Neural cell (in vitro differentiated cells): ENCODE data around the gene EXOC6B. TPM values are rescaled to one million over a fixed set of nuclear protein-coding genes. Genes with fewer than 3 reads are reported as not detected.

ENCODE experiments used
- H2AFZ ChIP-seq: fragments of 200-600, 300-800 bp; sonication (generic), shearing (Covaris generic); 2 replicates; pipeline ENCODE4 v1.6.0; 2014; ENCODE audit warnings: low read depth, mild to moderate bottlenecking, antibody characterized with exemption, low read length, moderate library complexity
- H3F3A ChIP-seq: fragments of 200-600 bp; shearing (Covaris generic); 2 replicates; pipeline ENCODE4 v1.6.1; 2016; ENCODE audit warnings: mild to moderate bottlenecking, moderate library complexity, mixed read lengths, antibody characterized with exemption, low read length; ENCODE audit not compliant: insufficient read depth, poor library complexity, severe bottlenecking
- H3K27ac ChIP-seq: fragments of 200-600, 300-800 bp; sonication (generic), shearing (Covaris generic); 2 replicates; pipeline ENCODE4 v1.5.1; 2014; ENCODE audit warnings: mild to moderate bottlenecking, low read length, moderate library complexity
- H3K27me3 ChIP-seq: fragments of 300-800, 200-600 bp; sonication (generic), shearing (Covaris generic); 2 replicates; pipeline ENCODE4 v1.6.0; 2014; ENCODE audit warnings: mild to moderate bottlenecking, low read depth, low read length, moderate library complexity; ENCODE audit not compliant: insufficient read depth
- H3K36me3 ChIP-seq: fragments of 300-800, 200-600 bp; sonication (generic), shearing (Covaris generic); 2 replicates; pipeline ENCODE4 v1.5.1; 2014; ENCODE audit warnings: mild to moderate bottlenecking, antibody characterized with exemption, low read length, moderate library complexity; ENCODE audit not compliant: insufficient read depth
- H3K4me2 ChIP-seq: fragments of 300-800, 200-600 bp; sonication (generic), shearing (Covaris generic); 2 replicates; pipeline ENCODE4 v1.6.0; 2014; ENCODE audit warnings: mild to moderate bottlenecking, low read length
- H3K4me3 ChIP-seq: fragments of 300-800, 200-600 bp; sonication (generic), shearing (Covaris generic); 2 replicates; pipeline ENCODE4 v1.5.1; 2014; ENCODE audit warnings: mild to moderate bottlenecking, low read length, moderate library complexity
- H3K79me2 ChIP-seq: fragments of 200-600 bp; shearing (Covaris generic); replicated peaks from 2 replicates; pipeline ENCODE4 v1.6.0; 2014; ENCODE audit warnings: mild to moderate bottlenecking, low read length, moderate library complexity; ENCODE audit not compliant: insufficient read depth
- H3K9ac ChIP-seq: fragments of 300-800, 200-600 bp; sonication (generic), shearing (Covaris generic); 2 replicates; pipeline ENCODE4 v1.6.1; 2016; ENCODE audit warnings: mild to moderate bottlenecking, low read length, mixed read lengths
- H3K9me2 ChIP-seq: fragments of 200-600 bp; shearing (Covaris generic); 2 replicates; pipeline ENCODE4 v1.6.1; 2016; ENCODE audit warnings: mild to moderate bottlenecking, low read length, mixed read lengths; ENCODE audit not compliant: insufficient read depth
- H3K9me3 ChIP-seq: fragments of 200-600, 300-800 bp; sonication (generic), shearing (Covaris generic); 2 replicates; pipeline ENCODE4 v1.6.1; 2016; ENCODE audit warnings: mild to moderate bottlenecking, mixed run types, low read length, moderate library complexity, mixed read lengths
- H4K20me1 ChIP-seq: fragments of 200-600 bp; shearing (Covaris generic); 2 replicates; pipeline ENCODE4 v1.6.1; 2016; ENCODE audit warnings: mild to moderate bottlenecking, mixed run types; ENCODE audit not compliant: insufficient read depth
- EP300 ChIP-seq: fragments of 450-650 bp; conservative IDR thresholded peaks from 2 replicates; pipeline ENCODE4 v1.6.1; 2014; ENCODE audit warnings: antibody characterized with exemption, mild to moderate bottlenecking, moderate library complexity; ENCODE audit not compliant: poor library complexity, severe bottlenecking
- EZH2 ChIP-seq: fragments of 200-600, 300-800 bp; shearing (Covaris generic), sonication (generic); IDR thresholded peaks from 2 replicates; pipeline ENCODE4 v1.6.1; 2014; ENCODE audit warnings: antibody characterized with exemption, low read length, borderline replicate concordance, mild to moderate bottlenecking; ENCODE audit not compliant: insufficient read depth, poor library complexity, severe bottlenecking
- MXI1 ChIP-seq: fragments of 450-650 bp; conservative IDR thresholded peaks from 2 replicates; pipeline ENCODE4 v1.6.1; 2014; ENCODE audit warnings: antibody characterized with exemption, mild to moderate bottlenecking; ENCODE audit not compliant: poor library complexity, severe bottlenecking
- POLR2AphosphoS5 ChIP-seq: IDR thresholded peaks from 2 replicates; pipeline ENCODE4 v1.6.1; 2012
- RAD21 ChIP-seq: fragments of 450-650 bp; conservative IDR thresholded peaks from 2 replicates; pipeline ENCODE4 v1.6.1; 2014; ENCODE audit warnings: antibody characterized with exemption, mild to moderate bottlenecking, moderate library complexity
- SMC3 ChIP-seq: fragments of 450-650 bp; conservative IDR thresholded peaks from 2 replicates; pipeline ENCODE4 v1.6.1; 2014; ENCODE audit warnings: antibody characterized with exemption, mild to moderate bottlenecking, moderate library complexity; ENCODE audit not compliant: poor library complexity
- TAF1 ChIP-seq: IDR thresholded peaks from 2 replicates; pipeline ENCODE4 v1.6.1; 2012; ENCODE audit warnings: low read depth
- polyA plus RNA-seq: library from polyadenylated mRNA; depleted of rRNA; stranded (reverse); fragments of >200 nt; gene quantifications from 2 replicates; pipeline ENCODE4 v1.2.3, GENCODE V29; 2014
- TF ChIP-seq, protein P1 (sequence below): IDR thresholded peaks from 2 replicates; pipeline ENCODE4 v1.6.1; 2012; ENCODE audit warnings: borderline replicate concordance
- TF ChIP-seq, protein P2 (sequence below): fragments of 450-650 bp; IDR thresholded peaks from 2 replicates; pipeline ENCODE4 v1.5.1; 2014; ENCODE audit warnings: antibody characterized with exemption, mild to moderate bottlenecking, moderate library complexity; ENCODE audit not compliant: poor library complexity, severe bottlenecking

The EXOC6B gene
- polyA plus RNA-seq, 1 donor from 2014 or later, result 23.4 TPM

DNA sequence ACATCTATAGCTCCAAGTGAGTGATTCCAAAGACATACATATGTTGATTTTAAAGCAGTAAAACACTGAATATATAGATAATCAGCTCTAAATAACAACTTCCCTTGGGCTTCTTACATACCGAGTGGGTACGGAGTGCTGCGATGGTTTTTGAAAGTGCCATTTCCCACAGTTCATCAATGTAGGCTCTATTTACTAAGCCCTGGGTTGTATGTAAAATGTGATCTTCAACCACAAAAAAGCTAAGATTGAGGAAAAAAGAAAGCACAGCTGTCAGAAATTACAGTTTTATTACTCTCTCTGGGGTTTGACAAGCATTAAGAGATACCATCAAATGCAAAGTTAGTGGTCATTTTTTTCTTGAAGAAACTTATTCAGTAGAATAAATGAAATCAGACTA lies 312.8 kb downstream of the EXOC6B start:
- Histone ChIP-seq H3K4me2 (no peak overlapping the region), H3K27ac (no peak overlapping the region), H3K27me3 (no peaks in the 10 kb centered on the region), H2AFZ (no peak overlapping the region), H3K79me2 (no peaks in the 10 kb centered on the region), H3K9me3 (no peaks in the 10 kb centered on the region), H4K20me1 (no peaks in the 10 kb centered on the region), H3F3A (no peaks in the 10 kb centered on the region), H3K9me2 (no peaks in the 10 kb centered on the region), H3K36me3 (no peaks in the 10 kb centered on the region), H3K9ac (no peak overlapping the region), H3K4me3 (no peak overlapping the region)
- TF ChIP-seq, protein P1, sequence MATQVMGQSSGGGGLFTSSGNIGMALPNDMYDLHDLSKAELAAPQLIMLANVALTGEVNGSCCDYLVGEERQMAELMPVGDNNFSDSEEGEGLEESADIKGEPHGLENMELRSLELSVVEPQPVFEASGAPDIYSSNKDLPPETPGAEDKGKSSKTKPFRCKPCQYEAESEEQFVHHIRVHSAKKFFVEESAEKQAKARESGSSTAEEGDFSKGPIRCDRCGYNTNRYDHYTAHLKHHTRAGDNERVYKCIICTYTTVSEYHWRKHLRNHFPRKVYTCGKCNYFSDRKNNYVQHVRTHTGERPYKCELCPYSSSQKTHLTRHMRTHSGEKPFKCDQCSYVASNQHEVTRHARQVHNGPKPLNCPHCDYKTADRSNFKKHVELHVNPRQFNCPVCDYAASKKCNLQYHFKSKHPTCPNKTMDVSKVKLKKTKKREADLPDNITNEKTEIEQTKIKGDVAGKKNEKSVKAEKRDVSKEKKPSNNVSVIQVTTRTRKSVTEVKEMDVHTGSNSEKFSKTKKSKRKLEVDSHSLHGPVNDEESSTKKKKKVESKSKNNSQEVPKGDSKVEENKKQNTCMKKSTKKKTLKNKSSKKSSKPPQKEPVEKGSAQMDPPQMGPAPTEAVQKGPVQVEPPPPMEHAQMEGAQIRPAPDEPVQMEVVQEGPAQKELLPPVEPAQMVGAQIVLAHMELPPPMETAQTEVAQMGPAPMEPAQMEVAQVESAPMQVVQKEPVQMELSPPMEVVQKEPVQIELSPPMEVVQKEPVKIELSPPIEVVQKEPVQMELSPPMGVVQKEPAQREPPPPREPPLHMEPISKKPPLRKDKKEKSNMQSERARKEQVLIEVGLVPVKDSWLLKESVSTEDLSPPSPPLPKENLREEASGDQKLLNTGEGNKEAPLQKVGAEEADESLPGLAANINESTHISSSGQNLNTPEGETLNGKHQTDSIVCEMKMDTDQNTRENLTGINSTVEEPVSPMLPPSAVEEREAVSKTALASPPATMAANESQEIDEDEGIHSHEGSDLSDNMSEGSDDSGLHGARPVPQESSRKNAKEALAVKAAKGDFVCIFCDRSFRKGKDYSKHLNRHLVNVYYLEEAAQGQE, result no peak
- TF ChIP-seq TAF1 (no peak), RAD21 (no peak), EP300 (no peak), EZH2 (no peak), MXI1 (no peak), POLR2AphosphoS5 (no peak), SMC3 (no peak)
- TF ChIP-seq, protein P2, sequence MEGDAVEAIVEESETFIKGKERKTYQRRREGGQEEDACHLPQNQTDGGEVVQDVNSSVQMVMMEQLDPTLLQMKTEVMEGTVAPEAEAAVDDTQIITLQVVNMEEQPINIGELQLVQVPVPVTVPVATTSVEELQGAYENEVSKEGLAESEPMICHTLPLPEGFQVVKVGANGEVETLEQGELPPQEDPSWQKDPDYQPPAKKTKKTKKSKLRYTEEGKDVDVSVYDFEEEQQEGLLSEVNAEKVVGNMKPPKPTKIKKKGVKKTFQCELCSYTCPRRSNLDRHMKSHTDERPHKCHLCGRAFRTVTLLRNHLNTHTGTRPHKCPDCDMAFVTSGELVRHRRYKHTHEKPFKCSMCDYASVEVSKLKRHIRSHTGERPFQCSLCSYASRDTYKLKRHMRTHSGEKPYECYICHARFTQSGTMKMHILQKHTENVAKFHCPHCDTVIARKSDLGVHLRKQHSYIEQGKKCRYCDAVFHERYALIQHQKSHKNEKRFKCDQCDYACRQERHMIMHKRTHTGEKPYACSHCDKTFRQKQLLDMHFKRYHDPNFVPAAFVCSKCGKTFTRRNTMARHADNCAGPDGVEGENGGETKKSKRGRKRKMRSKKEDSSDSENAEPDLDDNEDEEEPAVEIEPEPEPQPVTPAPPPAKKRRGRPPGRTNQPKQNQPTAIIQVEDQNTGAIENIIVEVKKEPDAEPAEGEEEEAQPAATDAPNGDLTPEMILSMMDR, result no peak

DNA sequence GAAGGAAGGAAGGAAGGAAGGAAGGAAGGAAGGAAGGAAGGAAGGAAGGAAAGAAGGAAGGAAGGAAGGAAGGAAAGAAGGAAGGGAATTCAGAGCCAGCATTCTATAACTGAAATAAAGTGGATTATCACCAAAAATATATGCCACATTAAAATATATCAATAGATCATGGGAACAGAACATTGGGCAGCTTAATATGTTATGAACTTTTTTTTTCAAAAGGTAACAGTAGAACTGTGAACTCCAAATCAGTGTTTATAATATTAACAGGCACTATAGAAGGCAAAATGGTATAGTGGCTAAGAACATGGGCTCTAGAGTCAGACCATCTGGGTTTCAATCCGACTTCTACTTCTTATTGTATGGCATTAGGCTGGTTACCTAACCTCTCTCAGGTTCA lies 313.5 kb downstream of the EXOC6B start:
- Histone ChIP-seq H3F3A (no peaks in the 10 kb centered on the region), H3K79me2 (no peaks in the 10 kb centered on the region), H3K9me2 (no peaks in the 10 kb centered on the region), H3K4me2 (no peak overlapping the region), H3K36me3 (no peaks in the 10 kb centered on the region), H3K9ac (no peak overlapping the region), H3K4me3 (no peak overlapping the region), H2AFZ (no peak overlapping the region), H3K27ac (no peak overlapping the region), H3K9me3 (no peaks in the 10 kb centered on the region), H3K27me3 (no peaks in the 10 kb centered on the region), H4K20me1 (no peaks in the 10 kb centered on the region)
- TF ChIP-seq, protein P2, result no peak
- no peak for TF ChIP-seq EP300
- no peak for TF ChIP-seq EZH2
- no peak for TF ChIP-seq RAD21
- no peak for TF ChIP-seq SMC3
- TF ChIP-seq POLR2AphosphoS5, result no peak
- TF ChIP-seq, protein P1, result no peak
- no peak for TF ChIP-seq TAF1
- no peak for TF ChIP-seq MXI1
